ENCODE data around the gene DPP10. TPM values are rescaled to one million over a fixed set of nuclear protein-coding genes. Genes with fewer than 3 reads are reported as not detected.

The DPP10 gene
- total RNA-seq, 1 experiment from 2014 or later, result not detected

DNA sequence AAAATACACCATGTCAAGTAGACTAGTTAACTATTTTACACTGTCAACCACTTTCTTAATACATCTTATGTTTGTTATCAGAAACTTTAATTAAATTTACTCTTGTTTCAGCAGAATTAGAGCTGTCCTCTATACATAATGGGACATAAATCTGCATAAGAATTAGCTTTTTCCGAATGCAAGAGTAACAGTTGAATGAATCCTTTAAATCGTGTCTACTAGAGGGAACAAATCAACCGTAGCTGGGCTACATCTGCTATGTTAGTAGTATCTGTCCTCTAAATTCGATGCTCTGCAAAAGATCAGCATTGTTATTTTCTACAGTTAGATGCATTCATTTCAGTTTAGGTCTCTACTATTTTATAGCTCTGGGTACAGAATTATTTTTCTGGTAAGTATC is 1090.6 kb downstream of the DPP10 start:
- no peak for ATAC-seq
- no peaks in the 10 kb centered on the region for H3K27me3 ChIP-seq (ENCODE audit: low read length)
- H3F3A ChIP-seq (ENCODE audit: low read length, unreplicated experiment), result no peaks in the 10 kb centered on the region
- no peaks in the 10 kb centered on the region for H3K36me3 ChIP-seq (ENCODE audit: low read depth, low read length)
- POLR2A ChIA-PET (ENCODE audit: unreplicated experiment), result no interaction called here
- CTCF ChIA-PET, result no interaction called here
- no peaks in the 10 kb centered on the region for H3K4me1 ChIP-seq (ENCODE audit: insufficient read depth, low read length)
- no peak overlapping the region for H3K4me2 ChIP-seq (ENCODE audit: low read length)
- no peaks in the 10 kb centered on the region for H4K20me1 ChIP-seq (ENCODE audit: low read length)
- no TSS peak for BruUV-seq (replicated peaks)
- no peak overlapping the region for H3K27ac ChIP-seq (ENCODE audit: low read length)
- no peak for DNase-seq
- no peak overlapping the region for H3K4me3 ChIP-seq (ENCODE audit: low read length)
- no peaks in the 10 kb centered on the region for H3K9me2 ChIP-seq (replicated peaks; ENCODE audit: low read length)
- no peaks in the 10 kb centered on the region for H3K79me2 ChIP-seq (ENCODE audit: low read length)
- no peak for TF ChIP-seq EZH2phosphoT487 (IDR thresholded peaks at IDR 0.05; ENCODE audit: borderline replicate concordance, low read length)
- TF ChIP-seq, protein P1, sequence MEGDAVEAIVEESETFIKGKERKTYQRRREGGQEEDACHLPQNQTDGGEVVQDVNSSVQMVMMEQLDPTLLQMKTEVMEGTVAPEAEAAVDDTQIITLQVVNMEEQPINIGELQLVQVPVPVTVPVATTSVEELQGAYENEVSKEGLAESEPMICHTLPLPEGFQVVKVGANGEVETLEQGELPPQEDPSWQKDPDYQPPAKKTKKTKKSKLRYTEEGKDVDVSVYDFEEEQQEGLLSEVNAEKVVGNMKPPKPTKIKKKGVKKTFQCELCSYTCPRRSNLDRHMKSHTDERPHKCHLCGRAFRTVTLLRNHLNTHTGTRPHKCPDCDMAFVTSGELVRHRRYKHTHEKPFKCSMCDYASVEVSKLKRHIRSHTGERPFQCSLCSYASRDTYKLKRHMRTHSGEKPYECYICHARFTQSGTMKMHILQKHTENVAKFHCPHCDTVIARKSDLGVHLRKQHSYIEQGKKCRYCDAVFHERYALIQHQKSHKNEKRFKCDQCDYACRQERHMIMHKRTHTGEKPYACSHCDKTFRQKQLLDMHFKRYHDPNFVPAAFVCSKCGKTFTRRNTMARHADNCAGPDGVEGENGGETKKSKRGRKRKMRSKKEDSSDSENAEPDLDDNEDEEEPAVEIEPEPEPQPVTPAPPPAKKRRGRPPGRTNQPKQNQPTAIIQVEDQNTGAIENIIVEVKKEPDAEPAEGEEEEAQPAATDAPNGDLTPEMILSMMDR (conservative IDR thresholded peaks at IDR 0.05; ENCODE audit: low read depth, low read length), result no peak
- no peak for TF ChIP-seq EZH2 (IDR thresholded peaks at IDR 0.05; ENCODE audit: low read length, unreplicated experiment)
- H3K9ac ChIP-seq (ENCODE audit: low read length), result no peak overlapping the region
- H2AFZ ChIP-seq (ENCODE audit: low read length), result no peak overlapping the region
- intact Hi-C loops (cut with micrococcal nuclease), result no loop called here
- no peaks in the 10 kb centered on the region for H3K9me3 ChIP-seq (ENCODE audit: low read length)

DNA sequence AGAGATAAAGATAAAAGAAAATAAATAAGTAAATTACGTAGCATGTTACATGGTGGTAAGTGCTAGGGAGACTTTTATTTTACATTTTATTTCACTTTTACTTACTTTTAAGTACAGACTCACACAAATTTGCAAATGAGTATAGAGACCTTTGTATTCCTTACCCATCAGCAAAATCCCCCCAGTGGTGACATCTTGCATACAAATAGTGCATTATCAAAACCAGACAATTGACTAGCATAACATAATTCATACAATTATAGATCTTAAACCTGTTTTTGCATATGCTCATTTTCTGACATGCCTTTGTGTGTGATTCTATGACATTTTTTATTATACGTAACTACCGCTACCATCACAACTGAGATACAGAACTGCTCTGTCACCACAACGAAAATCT is 1099.4 kb downstream of the DPP10 start:
- Histone ChIP-seq H2AFZ (ENCODE audit: low read length) (no peak overlapping the region), H3K9ac (ENCODE audit: low read length) (no peak overlapping the region), H3K4me3 (ENCODE audit: low read length) (no peak overlapping the region), H4K20me1 (ENCODE audit: low read length) (no peaks in the 10 kb centered on the region), H3K9me2 (replicated peaks; ENCODE audit: low read length) (no peaks in the 10 kb centered on the region), H3K36me3 (ENCODE audit: low read depth, low read length) (no peaks in the 10 kb centered on the region), H3K4me2 (ENCODE audit: low read length) (no peak overlapping the region), H3K27ac (ENCODE audit: low read length) (no peak overlapping the region), H3K27me3 (ENCODE audit: low read length) (no peaks in the 10 kb centered on the region), H3K9me3 (ENCODE audit: low read length) (peaks cover 7% of the 10 kb centered on the region; the same call in 1 of the 2 replicates), H3K79me2 (ENCODE audit: low read length) (no peaks in the 10 kb centered on the region), H3K4me1 (ENCODE audit: insufficient read depth, low read length) (no peaks in the 10 kb centered on the region), H3F3A (ENCODE audit: low read length, unreplicated experiment) (no peaks in the 10 kb centered on the region)
- DNase-seq (no peak), ATAC-seq (no peak)
- ChIA-PET POLR2A (ENCODE audit: unreplicated experiment) (no interaction called here), CTCF (no interaction called here)
- BruUV-seq (replicated peaks), result no TSS peak
- TF ChIP-seq EZH2phosphoT487 (IDR thresholded peaks at IDR 0.05; ENCODE audit: borderline replicate concordance, low read length), result no peak
- TF ChIP-seq EZH2 (IDR thresholded peaks at IDR 0.05; ENCODE audit: low read length, unreplicated experiment), result no peak
- TF ChIP-seq, protein P1 (conservative IDR thresholded peaks at IDR 0.05; ENCODE audit: low read depth, low read length), result no peak
- intact Hi-C loops (cut with micrococcal nuclease), result no loop called here

DNA sequence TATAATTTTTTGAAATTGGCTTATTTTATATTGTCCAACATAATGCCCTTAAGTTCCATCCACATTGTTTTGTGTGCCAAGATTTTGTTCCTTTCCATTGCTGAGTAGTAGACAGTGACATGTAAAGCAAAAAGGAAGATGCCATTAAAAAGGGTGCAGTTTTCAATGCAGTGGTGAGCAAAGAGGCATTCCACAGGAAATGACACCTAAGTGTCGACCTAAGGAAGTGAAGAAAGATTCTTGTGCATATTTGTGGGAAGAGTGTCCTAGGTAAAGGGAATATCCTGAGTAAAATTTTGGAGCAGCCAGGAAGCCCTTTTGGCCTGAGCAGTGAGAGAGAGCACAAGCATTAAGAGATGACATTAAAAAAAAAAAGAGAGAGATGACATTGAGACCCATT is 1099.9 kb downstream of the DPP10 start:
- DNase-seq (no peak), ATAC-seq (no peak)
- peaks cover 7% of the 10 kb centered on the region; the same call in 1 of the 2 replicates for H3K9me3 ChIP-seq (ENCODE audit: low read length)
- no peaks in the 10 kb centered on the region for H3K79me2 ChIP-seq (ENCODE audit: low read length)
- ChIA-PET POLR2A (ENCODE audit: unreplicated experiment) (no interaction called here), CTCF (no interaction called here)
- H3K27me3 ChIP-seq (ENCODE audit: low read length), result no peaks in the 10 kb centered on the region
- no peaks in the 10 kb centered on the region for H3F3A ChIP-seq (ENCODE audit: low read length, unreplicated experiment)
- H4K20me1 ChIP-seq (ENCODE audit: low read length), result no peaks in the 10 kb centered on the region
- H3K4me1 ChIP-seq (ENCODE audit: insufficient read depth, low read length), result no peaks in the 10 kb centered on the region
- TF ChIP-seq EZH2phosphoT487 (IDR thresholded peaks at IDR 0.05; ENCODE audit: borderline replicate concordance, low read length) (no peak), EZH2 (IDR thresholded peaks at IDR 0.05; ENCODE audit: low read length, unreplicated experiment) (no peak)
- TF ChIP-seq, protein P1 (conservative IDR thresholded peaks at IDR 0.05; ENCODE audit: low read depth, low read length), result no peak
- BruUV-seq (replicated peaks), result no TSS peak
- H3K9me2 ChIP-seq (replicated peaks; ENCODE audit: low read length), result no peaks in the 10 kb centered on the region
- H3K4me2 ChIP-seq (ENCODE audit: low read length), result no peak overlapping the region
- no peaks in the 10 kb centered on the region for H3K36me3 ChIP-seq (ENCODE audit: low read depth, low read length)
- no peak overlapping the region for H2AFZ ChIP-seq (ENCODE audit: low read length)
- no peak overlapping the region for H3K9ac ChIP-seq (ENCODE audit: low read length)
- intact Hi-C loops (cut with micrococcal nuclease), result no loop called here
- no peak overlapping the region for H3K4me3 ChIP-seq (ENCODE audit: low read length)
- no peak overlapping the region for H3K27ac ChIP-seq (ENCODE audit: low read length)

Data from PC-3 (cell line).